HG03060 (cell line): ENCODE results near the gene RBBP7.

Experiments used
- ATAC-seq: cut with Tn5 transposase; IDR thresholded peaks from one replicate; pipeline ENCODE4 v1.9.1; 2021; ENCODE audit warnings: low read depth, moderate number of reproducible peaks; ENCODE audit not compliant: unreplicated experiment

RBBP7 gene

DNA sequence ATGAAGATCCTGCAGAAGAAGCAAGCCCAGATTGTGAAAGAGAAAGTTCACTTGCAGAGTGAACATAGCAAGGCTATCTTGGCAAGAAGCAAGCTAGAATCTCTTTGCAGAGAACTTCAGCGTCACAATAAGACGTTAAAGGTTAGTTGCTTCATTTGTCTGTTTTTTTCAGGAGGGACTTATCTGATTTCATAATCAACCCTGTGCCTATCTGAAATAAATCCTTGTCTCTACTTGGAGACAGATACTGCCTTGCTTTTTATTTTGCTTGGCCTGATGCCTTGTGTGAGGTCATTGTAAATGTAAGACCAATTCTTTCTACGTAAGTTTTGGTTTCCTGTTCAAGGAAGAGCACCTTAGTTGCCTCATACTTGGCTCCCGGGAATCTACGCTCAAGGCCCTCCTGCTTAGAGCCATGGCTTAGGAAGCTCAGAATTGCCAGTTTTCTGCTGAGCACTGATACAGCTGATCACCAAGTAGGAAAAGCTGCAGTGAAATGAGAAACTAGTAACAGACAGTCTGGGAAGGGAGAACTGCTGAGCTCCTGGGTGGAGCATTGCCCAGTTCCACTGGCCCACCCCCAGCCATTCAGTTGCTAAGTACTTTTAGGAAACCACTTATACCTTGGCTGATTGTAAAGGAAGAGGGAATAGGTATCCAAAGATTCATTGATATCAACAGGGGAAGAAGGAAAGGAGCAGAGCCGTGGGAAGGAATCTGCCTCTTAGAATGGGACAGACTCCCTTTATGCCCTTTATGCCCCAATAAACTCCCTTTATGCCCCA, 41.8 kb downstream of the RBBP7 start:
- ATAC-seq: no peak

DNA sequence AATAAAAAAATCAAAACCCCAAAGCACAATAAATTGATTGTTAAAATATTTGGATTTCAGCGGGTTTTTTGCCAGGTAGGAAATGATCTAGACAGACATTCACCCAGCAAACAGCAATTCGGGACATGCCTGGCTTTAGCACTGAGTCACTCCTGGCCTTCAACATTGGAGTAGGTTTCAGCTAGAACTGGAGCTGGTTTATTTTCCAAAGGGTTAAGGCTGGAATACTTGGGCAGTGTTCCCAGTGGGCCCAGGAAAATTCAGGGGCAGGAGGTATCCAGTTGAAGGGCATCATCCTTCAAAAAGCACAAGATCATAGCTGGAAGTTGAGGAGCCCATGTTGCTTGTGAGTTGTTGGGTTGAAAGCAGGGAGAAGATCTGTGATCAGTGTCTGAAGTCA, 42.9 kb downstream of the RBBP7 start:
- no peak for ATAC-seq

DNA sequence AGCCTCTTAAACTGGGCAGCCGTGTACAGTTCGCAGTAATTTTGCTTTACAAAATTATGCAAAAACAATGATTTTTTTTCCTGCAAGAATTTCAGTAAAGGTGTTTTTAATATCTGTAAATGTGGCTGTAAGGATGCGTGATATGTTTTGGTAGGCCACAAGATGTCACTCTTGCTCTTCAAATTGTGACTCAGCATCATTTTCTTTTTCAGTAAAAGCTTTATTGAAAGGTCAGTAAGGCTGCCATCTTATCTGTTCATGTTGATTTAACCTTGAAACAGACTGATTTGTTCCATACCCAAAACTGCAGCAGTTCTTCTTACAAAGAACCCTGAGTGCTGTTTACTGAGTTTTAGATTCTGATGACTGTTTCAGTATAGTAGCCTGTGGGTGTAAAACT, 44.0 kb downstream of the RBBP7 start:
- no peak for ATAC-seq

DNA sequence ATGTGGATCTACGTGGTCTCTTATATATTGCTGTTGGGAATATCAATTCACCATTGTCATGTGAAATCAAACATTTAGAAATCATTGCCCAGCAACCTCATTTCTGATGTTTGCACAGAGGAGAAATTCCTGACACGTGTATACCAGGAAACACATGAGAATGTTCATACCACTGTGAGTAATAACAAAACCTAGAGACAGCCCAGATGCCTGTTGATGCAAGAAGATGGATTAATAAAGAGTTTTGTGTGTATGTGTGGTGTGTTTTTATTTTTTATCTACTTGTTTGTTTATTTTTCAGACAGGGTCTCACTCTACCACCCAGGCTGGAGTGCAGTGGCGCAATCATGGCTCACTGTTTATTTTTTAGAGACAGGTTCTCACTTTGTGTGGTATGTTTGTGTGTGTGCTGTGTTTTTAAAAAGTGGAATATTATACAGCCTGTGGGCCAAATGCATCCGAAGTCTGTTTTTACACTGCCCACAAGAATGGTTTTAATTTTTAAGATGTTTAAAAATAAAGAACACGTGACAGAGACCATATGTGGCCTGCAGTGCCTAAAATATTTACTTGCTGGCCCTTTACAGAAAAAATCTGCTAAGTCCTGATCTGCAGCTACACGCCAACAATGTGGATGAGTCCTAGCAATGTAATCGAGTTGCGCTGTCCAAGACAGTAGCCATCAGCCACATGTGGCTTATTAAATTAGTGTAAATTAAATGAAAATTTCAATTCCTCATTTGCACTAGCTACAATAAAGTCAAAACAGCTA, 44.7 kb downstream of the RBBP7 start:
- no peak for ATAC-seq

DNA sequence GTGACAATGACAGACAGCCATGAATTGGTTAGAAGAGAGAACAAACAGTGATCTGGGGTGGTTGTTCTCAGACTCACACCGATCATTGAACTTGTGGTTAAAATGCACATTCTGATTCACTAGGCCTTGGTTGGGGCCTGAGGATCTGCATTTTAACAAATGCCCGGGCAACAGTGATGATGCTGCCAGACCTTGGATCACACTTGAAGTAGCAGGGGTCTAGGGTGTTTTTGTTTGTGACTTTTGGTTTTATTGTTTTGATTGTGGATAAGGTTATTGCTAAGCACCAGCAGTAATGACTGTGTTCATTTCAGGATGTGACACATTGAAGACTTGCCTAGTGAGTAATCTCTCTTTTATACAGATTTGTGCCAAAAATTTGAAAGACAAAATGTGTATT, 47.4 kb downstream of the RBBP7 start:
- ATAC-seq: no peak

DNA sequence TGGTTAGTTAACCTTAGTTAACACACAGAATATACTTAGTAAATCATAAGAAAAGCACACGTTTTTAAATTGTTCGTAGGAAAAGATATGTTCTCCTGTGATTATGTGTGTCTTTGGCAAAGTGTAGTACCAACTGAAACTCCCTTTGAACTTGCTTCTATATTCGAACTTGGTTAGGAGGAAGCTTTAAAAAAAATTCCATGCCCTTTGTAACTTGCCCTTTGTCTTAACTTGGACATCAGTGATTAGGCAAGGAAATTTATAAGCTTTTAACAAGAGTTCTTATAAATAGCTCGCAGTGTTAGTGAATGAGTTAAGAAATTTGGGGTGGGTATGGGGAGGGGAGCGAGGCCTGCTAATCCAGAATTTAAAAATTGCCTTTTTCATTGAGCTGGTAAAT, 50.5 kb downstream of the RBBP7 start:
- ATAC-seq: no peak

DNA sequence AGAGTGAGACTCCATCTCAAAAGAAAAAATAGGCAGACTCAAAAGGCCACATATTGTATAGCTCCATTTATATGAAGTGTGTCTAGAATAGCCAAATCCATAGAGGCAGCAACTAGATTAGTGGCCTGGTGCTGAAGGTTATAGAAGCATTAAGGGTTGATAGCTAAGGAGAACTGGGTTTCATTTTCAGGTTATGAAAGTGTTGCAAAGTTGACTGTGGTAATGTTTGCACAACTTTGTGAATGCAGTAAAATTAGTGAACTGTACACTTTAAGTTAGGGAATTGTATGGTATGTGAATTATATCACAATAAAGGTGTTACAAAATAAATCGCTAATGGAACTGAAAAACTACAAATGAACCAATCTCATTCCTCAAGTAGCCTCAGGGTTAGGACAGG, 55.6 kb downstream of the RBBP7 start:
- no peak for ATAC-seq

DNA sequence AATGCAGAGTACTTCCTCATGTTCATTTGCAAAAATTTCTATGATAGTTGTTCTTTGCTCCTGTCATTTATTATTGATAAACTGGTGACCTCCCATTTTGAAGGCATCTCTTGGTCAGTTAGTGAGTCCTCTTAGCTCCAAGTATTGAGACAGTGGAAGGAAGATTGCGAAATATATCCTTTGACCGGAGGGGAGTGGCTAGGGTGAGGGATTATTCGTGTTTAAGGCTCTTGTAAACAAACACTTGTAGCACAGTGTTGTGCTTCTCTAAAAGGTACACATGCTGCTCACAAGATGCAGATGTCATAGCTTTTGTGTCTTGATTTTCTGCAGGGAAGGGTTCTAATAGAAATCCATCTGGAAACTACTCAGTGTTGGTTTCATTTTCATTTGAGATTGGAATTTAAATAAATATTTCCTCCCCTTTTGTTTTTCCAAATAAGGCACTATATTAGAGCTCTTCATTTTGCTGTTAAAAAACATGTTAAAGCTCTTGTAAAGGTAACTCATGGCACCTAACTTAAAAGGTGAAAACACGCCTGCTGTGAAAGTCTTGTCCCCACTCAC, 62.1 kb downstream of the RBBP7 start:
- ATAC-seq: no peak

DNA sequence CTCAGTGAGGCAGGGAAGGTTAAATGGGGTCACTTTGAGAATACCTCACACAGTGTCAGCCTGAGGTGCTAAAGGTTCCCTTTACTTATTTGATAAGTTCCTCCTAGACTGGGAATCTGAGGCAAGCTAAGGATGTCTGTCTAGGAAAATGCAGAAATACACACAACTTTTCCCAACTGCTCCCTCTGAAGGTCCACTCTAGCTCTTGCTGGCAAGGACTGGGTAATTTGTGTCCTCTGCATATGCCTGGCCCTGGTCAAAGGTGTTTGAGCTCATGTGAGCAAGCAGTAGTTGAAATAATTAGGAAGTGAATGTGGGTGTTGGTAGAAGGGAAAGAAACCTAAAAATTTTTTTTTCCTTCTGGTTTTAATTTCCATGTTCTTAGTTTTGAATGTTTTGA, 62.6 kb downstream of the RBBP7 start:
- ATAC-seq: no peak

DNA sequence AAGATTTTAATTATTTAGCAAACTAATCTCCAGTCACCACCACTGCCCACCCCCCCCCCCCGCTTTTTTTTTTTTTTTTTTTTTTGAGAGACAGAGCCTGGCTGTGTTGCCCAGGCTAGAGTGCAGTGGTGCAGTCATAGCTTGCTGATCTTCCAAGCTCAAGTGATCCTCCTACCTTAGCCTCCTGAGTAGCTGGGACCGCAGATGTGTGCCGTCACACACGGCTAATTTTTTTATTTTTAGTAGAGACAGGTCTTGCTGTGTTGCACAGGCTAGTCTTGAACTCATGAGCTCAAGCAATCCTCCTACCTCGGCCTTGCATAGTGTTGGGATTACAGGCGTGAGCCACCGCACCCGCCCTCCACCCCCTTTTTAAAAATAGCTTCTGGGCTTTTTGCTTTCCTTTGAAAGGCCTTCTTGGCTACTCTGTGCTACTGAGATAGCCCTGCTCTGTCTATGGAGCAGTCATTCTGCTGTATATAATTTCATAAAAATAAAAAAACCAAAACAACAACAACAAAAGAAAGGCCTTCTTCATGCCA, 65.2 kb downstream of the RBBP7 start:
- ATAC-seq: peak; percentile 57

DNA sequence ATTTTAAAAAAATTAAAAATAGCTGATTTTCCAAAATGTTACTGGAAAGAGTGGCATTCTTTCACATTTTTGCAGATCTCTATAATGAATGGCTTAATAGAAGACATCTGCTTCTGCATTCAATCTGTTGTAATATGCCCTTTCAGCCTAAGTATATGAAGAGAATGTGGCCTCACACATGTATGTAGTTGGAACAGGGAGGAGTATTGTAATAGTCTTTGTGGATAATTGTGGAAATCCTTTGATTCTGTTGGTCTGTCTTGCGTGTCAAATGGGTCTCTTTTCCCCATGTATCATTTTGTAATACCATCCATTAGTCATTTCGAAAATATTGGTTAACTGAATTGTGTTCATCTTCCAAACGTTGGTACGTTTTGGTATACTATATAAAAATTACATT, 72.3 kb downstream of the RBBP7 start:
- ATAC-seq: no peak

DNA sequence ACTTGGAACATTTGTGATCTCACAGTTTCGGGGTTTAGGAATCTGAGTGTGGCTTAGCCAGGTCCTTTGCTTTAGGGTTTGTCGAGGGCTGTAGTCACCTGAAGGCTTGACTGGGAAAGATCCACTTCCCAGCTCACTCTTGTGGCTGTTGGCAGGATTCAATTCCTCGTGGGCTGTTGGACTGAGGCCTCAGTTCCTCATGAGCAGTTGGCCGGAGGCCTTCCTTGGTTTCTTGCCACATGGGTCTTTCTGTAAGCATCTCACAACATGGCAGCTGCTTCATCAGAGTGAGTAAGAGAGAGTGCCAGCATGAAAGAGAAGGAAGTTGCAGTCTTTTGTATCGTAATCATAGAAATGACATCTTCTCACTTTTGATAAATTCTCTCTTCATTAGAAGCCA, 72.8 kb downstream of the RBBP7 start:
- no peak for ATAC-seq

DNA sequence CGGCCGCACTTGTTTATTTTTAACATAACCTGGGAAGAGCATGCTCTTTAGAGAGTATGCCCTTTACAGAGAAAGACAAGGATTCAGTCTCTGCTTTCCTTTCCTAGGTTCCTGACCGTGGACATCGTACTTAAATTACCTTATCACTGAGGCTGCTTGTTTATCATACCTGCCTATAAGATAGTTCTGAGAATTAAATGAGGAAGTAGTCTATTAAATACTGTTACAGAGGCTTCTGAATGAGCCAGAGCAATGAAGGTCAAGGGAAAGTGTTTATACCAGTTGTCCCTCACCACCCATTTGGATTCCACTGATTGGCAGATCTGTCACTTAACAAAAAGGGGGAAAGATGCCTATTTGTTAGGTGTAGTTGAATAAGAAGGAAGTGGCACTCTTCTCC, 73.9 kb downstream of the RBBP7 start:
- ATAC-seq: no peak
